Omental fat pad (tissue), 4 donors: ENCODE data around the gene ANK2. TPM values are rescaled to one million over a fixed set of nuclear protein-coding genes. Genes with fewer than 3 reads are reported as not detected.

Experiments
- ATAC-seq: fragments of 150-250 bp; one replicate; pipeline ENCODE4 v1.9.1; 2016; ENCODE audit warnings: mild to moderate bottlenecking, moderate library complexity; ENCODE audit not compliant: low FRiP score
- DNase-seq: peaks from one replicate; pipeline ENCODE4 v3.0.0-alpha.2; 2019; ENCODE audit warnings: low spot score
- total RNA-seq, 4 donors: library from RNA; depleted of rRNA; stranded (reverse); fragments of >200 nt; gene quantifications; one replicate each; pipeline ENCODE4 v1.1.0, GENCODE V29; 2016
- TF ChIP-seq, protein P1 (sequence below), 3 donors: fragments of 450-650 bp; IDR thresholded peaks; one replicate each; pipeline ENCODE4 v1.5.1; 2016 to 2017; ENCODE audit warnings: antibody characterized with exemption in 3 of 3, mild to moderate bottlenecking in 3 of 3, moderate library complexity in 2 of 3

Gene ANK2
- total RNA-seq, 4 donors from 2014 or later = 51.4 to 200 (median 84.9) TPM

DNA sequence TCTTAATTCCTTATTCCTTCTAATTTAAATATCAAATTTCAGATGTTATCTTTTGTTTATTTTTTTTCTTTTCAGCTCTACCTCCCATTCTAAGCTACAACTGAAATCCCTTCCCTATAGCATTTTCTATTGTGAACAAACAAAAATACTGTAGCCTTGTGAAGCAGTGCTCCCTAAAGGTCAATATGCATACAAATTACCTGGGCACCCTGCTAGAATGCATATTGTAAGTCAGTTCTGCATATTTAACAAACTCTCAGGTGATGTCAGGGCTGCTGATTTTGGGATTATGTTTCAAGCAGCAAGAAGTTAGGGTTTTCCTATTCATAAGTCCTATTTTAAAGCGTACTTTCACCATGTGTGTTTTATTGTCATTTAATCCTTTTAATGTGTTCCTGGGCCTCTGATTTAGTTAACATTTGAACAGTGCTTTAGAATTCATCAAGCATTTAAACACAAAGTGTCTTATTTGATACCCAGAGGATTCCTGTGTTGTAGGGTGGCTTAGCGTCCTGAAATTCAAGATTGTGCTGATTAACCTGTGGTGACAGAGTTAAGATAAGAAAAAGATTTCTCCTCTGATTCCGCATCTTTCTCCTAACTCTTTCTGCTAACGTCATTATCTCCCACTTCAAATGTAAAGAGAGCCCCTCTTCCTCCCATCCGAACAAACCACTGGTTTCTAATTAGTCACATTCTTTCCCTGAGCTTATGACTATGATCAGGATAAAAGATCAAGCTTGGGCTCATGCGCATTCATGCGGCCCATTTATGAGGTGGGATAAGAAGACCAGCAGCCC is 221.3 kb downstream of the ANK2 start:
- TF ChIP-seq, protein P1, sequence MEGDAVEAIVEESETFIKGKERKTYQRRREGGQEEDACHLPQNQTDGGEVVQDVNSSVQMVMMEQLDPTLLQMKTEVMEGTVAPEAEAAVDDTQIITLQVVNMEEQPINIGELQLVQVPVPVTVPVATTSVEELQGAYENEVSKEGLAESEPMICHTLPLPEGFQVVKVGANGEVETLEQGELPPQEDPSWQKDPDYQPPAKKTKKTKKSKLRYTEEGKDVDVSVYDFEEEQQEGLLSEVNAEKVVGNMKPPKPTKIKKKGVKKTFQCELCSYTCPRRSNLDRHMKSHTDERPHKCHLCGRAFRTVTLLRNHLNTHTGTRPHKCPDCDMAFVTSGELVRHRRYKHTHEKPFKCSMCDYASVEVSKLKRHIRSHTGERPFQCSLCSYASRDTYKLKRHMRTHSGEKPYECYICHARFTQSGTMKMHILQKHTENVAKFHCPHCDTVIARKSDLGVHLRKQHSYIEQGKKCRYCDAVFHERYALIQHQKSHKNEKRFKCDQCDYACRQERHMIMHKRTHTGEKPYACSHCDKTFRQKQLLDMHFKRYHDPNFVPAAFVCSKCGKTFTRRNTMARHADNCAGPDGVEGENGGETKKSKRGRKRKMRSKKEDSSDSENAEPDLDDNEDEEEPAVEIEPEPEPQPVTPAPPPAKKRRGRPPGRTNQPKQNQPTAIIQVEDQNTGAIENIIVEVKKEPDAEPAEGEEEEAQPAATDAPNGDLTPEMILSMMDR (IDR thresholded peaks at IDR 0.05) = no peak
- ATAC-seq (no peak), DNase-seq (no peak)

DNA sequence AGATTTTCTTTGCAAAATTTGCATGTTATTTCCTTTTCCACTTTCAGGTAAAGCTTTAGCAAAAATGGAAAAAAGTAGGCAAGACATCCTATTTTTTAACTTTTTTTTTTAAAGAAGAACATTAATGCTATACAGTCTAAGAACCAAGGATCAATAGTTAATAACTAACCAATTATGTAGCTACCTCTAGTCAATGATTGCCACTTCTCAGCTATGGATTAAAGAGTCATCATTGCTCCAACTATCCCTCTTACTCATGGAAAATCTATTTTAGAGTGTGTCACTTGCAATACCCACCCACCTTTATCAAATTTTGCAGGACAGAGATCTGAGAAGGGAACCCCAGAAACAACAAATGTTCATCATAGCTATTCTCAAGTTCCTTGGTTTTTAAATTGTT is 223.1 kb downstream of the ANK2 start:
- no peak for ATAC-seq

DNA sequence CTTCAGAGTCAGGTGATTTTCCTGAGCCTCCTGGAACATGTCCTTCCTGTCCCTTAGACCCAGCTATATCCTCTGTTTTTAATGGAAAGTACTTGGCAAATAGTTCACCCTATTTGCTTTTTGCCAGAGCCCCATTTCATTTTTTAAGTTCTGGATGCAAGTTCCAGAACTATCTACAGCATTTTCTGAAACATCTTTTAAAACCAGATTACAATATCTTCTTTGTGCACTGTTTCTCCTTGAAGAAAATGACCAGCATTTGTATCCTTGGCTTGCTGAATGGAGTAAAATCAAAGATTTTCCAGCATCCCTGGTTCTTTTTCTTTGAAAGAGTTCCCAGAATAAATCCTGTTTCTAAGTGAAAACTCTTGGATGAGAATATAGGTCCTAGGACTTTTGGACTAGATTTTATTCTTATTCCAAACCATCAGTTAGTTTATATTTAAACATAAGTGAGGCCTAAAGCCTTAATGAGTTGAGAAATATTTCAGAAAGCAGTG is 224.3 kb downstream of the ANK2 start:
- TF ChIP-seq, protein P1 (IDR thresholded peaks at IDR 0.05) = no peak
- ATAC-seq (no peak), DNase-seq (no peak)

More for the DNA sequence above, 223.1 kb downstream of the ANK2 start:
- TF ChIP-seq, protein P1 (IDR thresholded peaks at IDR 0.05) = no peak
- no peak for DNase-seq

DNA sequence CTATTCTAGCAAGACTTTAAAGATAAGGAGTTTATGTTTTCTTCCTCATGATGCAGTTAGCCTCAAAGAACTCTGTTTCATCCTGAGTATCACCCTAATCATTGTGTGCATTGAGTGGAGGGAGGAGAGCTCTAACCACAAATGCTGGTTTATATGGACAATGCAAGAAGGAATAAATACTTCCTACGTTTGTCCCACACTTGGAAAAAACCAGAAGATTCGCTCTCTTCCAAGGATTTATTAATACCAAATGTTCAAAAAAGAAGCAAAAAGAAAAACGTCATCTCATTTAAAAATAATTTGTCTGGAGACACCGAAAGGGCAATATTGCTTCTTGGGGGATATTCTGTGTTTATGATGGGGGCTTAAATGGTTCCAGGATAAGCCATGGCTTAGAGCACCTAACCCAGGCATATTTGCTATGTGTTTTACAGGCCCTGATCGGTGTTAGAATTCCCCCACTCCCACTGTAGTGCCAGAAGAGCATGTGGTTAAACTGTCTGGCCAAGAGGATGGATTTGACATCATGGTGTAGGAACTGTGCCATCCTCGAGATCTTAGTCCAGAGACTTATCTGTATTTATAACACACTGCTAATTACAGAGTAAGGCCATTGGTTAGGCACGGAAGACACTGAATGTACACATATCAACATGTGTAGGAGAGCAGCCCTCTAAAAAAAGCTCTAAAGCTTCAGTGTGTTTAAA is 227.2 kb downstream of the ANK2 start:
- DNase-seq = no peak
- no peak for ATAC-seq
- TF ChIP-seq, protein P1 (IDR thresholded peaks at IDR 0.05) = no peak

DNA sequence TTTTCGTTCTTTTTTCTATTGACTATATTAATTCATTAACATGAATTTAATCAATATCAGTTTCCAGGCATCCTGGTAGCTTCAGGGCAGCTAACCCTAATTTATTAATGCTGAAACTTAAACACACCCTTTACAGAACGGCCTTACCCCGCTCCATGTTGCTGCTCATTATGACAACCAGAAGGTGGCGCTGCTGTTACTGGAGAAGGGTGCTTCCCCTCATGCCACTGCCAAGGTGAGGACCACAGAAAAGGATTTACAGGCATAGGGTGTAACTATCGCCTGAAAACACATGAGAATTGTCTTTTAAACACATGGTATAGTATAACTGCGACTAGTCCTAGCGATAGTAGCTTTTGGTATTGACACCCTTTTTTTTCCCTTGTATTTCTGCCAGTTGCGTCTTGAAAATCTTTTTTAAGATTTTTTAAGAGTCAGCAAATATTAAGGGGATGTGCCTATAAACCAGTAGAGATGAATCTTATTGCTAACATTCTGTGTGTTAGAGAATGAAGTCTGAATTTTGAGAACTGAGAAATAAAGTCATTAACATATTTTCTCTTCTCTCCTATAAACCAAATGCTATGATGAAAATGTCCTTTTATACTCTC is 229.0 kb downstream of the ANK2 start:
- peak; percentile 23 for DNase-seq

DNA sequence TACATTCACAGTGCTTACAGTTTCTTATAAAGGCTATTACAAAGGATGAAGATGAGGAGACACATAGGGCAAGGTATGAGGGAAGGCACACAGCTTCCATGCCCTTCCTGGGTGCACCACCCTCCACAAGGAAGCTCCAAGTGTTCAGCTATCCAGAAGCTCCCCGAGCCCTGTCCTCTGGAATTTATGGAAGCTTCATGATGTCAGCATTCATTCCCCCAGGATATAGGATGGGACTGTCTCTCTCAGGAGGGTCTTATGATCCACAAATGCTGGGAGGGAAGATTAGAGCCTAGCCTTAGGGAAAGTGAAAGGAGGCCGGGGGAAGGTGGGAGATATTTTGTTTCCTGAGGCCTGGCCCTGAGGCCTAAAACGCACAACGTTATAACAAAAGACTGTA is 236.0 kb downstream of the ANK2 start:
- no peak for ATAC-seq
- no peak for DNase-seq

More for the DNA sequence above, 229.0 kb downstream of the ANK2 start:
- ATAC-seq = no peak
- TF ChIP-seq, protein P1 (IDR thresholded peaks at IDR 0.05) = no peak

More for the DNA sequence above, 236.0 kb downstream of the ANK2 start:
- TF ChIP-seq, protein P1 (IDR thresholded peaks at IDR 0.05) = no peak
